GM23248 (cell line): Measurements from ENCODE around the gene SHISA8.

Experiments used
- EZH2 ChIP-seq: fragments of 200-600 bp; sonication (generic); IDR thresholded peaks from 2 replicates; pipeline ENCODE4 v1.6.1; 2018; ENCODE audit warnings: antibody characterized with exemption, mild to moderate bottlenecking; ENCODE audit not compliant: insufficient read depth, poor library complexity, severe bottlenecking
- EZH2phosphoT487 ChIP-seq: fragments of 200-600 bp; sonication (generic); IDR thresholded peaks from 2 replicates; pipeline ENCODE4 v1.6.1; 2018; ENCODE audit warnings: antibody characterized with exemption, moderate library complexity, mild to moderate bottlenecking, low read depth; ENCODE audit not compliant: insufficient read depth

DNA sequence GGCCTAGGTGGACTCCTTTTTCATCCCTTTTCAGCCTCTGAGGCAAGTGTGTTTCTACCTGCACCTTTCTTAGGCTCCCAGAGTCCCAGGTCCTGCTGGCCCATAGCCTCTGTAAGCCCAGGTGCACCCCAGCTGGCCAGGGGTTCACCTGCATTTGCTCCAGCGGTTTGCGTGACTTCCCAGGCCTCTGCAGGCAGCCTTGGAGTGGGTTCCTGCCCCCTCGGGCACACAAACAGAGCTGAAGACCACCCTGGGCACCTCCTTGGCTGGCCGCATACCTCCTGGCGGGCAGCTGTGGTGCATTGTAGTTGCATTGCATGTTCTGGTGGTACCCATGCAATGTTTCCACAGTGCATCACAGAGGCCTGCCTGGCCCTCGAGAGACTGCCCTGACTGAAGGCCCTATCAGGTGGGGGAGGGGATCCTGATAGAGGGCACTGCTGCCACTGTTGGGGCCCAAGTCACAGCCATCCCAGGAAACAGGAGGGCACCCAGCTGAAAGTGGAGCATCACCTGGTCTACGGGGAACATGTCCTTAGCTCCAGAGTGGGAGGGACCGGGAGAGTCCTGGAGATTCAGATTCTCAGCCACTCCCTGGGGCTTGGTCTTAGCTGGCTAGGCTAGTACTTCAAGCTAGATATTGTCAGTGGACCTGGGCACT is 14.1 kb downstream of the SHISA8 start:
- TF ChIP-seq EZH2 = no peak
- no peak for TF ChIP-seq EZH2phosphoT487
